Neuronal stem cell (in vitro differentiated cells): ENCODE results near the gene STARD8.
A peak's percentile ranks its signal among the peaks of the same experiment; 100 is the strongest.

ENCODE experiments used
- DNase-seq: peaks from one replicate; pipeline ENCODE4 v3.0.0-alpha.2; 2013; ENCODE audit warnings: low spot score
- H2AFZ ChIP-seq: one replicate; pipeline ENCODE4 v1.6.1; 2013; ENCODE audit warnings: mild to moderate bottlenecking, low read length, inconsistent platforms
- H2AK5ac ChIP-seq: 2 replicates; pipeline ENCODE4 v1.6.1; 2013; ENCODE audit warnings: low read depth, mild to moderate bottlenecking, inconsistent platforms, low read length, moderate library complexity, mixed read lengths
- H2BK120ac ChIP-seq: 2 replicates; pipeline ENCODE4 v1.6.1; 2013; ENCODE audit warnings: low read depth, mild to moderate bottlenecking, inconsistent platforms, low read length, moderate library complexity, mixed read lengths
- H2BK12ac ChIP-seq: one replicate; pipeline ENCODE4 v1.6.1; 2013; ENCODE audit warnings: low read length, inconsistent platforms
- H2BK15ac ChIP-seq: 2 replicates; pipeline ENCODE4 v1.6.1; 2013; ENCODE audit warnings: mild to moderate bottlenecking, low read length, inconsistent platforms, mixed read lengths
- H2BK5ac ChIP-seq: one replicate; pipeline ENCODE4 v1.6.1; 2013; ENCODE audit warnings: inconsistent platforms, mild to moderate bottlenecking, low read length, moderate library complexity
- H3K14ac ChIP-seq: one replicate; pipeline ENCODE4 v1.6.1; 2013; ENCODE audit warnings: low read length, inconsistent platforms
- H3K18ac ChIP-seq: 2 replicates; pipeline ENCODE4 v1.6.1; 2013; ENCODE audit warnings: low read length, inconsistent platforms
- H3K23ac ChIP-seq: 2 replicates; pipeline ENCODE4 v1.6.1; 2013; ENCODE audit warnings: low read depth, mild to moderate bottlenecking, mixed read lengths, low read length, inconsistent platforms; ENCODE audit not compliant: poor library complexity
- H3K27ac ChIP-seq: replicated peaks from 3 replicates; pipeline ENCODE4 v1.5.1; 2013; ENCODE audit warnings: low read length, inconsistent platforms
- H3K27me3 ChIP-seq, 3 experiments: 2 replicates each; pipeline ENCODE4 v1.6.1; 2013; ENCODE audit warnings: low read length in 3 of 3, mild to moderate bottlenecking in 2 of 3, inconsistent platforms in 1 of 3, low read depth in 1 of 3, mixed read lengths in 1 of 3, moderate library complexity in 1 of 3; ENCODE audit not compliant: control insufficient read depth in 3 of 3, insufficient read depth in 3 of 3
- H3K36me3 ChIP-seq, 2 donors: replicated peaks in 1 of 2; 2 replicates each; pipeline ENCODE4 v1.6.1; 2013; ENCODE audit warnings: low read length in 2 of 2; ENCODE audit not compliant: control insufficient read depth in 2 of 2, insufficient read depth in 2 of 2
- H3K4ac ChIP-seq: 2 replicates; pipeline ENCODE4 v1.6.1; 2013; ENCODE audit warnings: inconsistent platforms, mild to moderate bottlenecking, low read length, moderate library complexity
- H3K4me1 ChIP-seq, 2 donors: 1 replicate in 1 of 2; 2 replicates in 1 of 2; pipeline ENCODE4 v1.6.1; 2013; ENCODE audit warnings: low read length in 2 of 2, low read depth in 1 of 2; ENCODE audit not compliant: control insufficient read depth in 2 of 2, insufficient read depth in 1 of 2
- H3K4me2 ChIP-seq: one replicate; pipeline ENCODE4 v1.6.1; 2013; ENCODE audit warnings: mild to moderate bottlenecking, low read length, inconsistent platforms; ENCODE audit not compliant: insufficient read depth, poor library complexity, severe bottlenecking
- H3K4me3 ChIP-seq, 2 donors: 2 replicates each; pipeline ENCODE4 v1.5.1; 2013; ENCODE audit warnings: low read length in 2 of 2, mild to moderate bottlenecking in 2 of 2, inconsistent platforms in 1 of 2, moderate library complexity in 1 of 2
- H3K79me1 ChIP-seq: one replicate; pipeline ENCODE4 v1.6.1; 2013; ENCODE audit warnings: low read depth, mild to moderate bottlenecking, inconsistent platforms, low read length, moderate library complexity
- H3K9ac ChIP-seq: one replicate; pipeline ENCODE4 v1.6.1; 2013; ENCODE audit warnings: mild to moderate bottlenecking, low read depth, low read length, inconsistent platforms; ENCODE audit not compliant: poor library complexity
- H3K9me3 ChIP-seq, 2 donors: replicated peaks in 1 of 2; 2 replicates each; pipeline versions ENCODE3 to v1.6.1; 2013; ENCODE audit warnings: low read length in 2 of 2, mild to moderate bottlenecking in 2 of 2, inconsistent platforms in 1 of 2, low read depth in 1 of 2, mixed read lengths in 1 of 2, moderate library complexity in 1 of 2; ENCODE audit not compliant: control insufficient read depth in 2 of 2, insufficient read depth in 1 of 2
- H4K8ac ChIP-seq: one replicate; pipeline ENCODE4 v1.6.1; 2013; ENCODE audit warnings: low read depth, mild to moderate bottlenecking, inconsistent platforms, low read length, moderate library complexity
- H4K91ac ChIP-seq: one replicate; pipeline ENCODE4 v1.6.1; 2013; ENCODE audit warnings: low read length, low read depth, mild to moderate bottlenecking, inconsistent platforms; ENCODE audit not compliant: poor library complexity
- WGBS, 2 donors: extraction: QIAGEN DNeasy Blood & Tissue Kit; methylation state at CpG; one replicate each; pipeline ENCODE4 v1.1.7; 2013; ENCODE audit warnings: missing lambda C conversion rate in 2 of 2, mixed read lengths in 1 of 2; ENCODE audit not compliant: insufficient read length in 2 of 2, insufficient replicate concordance in 1 of 2; ENCODE audit errors: extremely low coverage in 2 of 2; 5-methylcytosine and 5-hydroxymethylcytosine counted together

Gene STARD8

DNA sequence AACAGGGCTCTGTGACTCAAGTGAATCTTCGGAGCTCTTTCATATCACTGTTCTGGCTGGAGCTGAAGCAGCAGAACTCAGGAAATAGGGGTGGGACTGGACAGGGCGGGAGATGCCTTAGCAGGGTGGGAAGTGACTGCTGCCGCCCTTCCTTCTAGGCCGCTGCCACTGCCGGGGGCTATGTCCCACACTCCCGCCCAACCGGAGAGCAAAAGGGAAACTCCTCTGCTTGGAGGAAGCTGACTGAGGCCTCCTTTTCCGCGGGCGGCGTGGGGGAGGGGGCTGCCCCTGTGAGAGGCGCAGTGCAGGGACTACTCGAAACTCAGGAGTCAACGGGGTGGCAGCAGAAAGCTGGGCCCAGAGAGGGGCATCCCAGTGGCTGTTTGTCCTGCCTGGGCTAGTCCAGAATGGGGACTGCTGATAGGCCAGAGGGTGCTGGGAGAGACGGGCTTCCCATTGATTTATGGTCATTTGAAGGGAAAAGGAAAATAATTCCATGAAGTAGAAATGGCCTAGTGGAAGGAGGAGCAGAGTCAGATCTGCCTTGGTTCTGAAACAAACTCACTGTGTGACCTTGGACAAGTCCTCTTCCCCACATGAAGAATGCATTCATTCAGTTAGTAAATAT lies 36.9 kb downstream of the STARD8 start:
- Histone ChIP-seq H4K8ac (no peak overlapping the region), H3K27ac (no peak overlapping the region), H3K36me3 (no peaks in the 10 kb centered on the region), H2AK5ac (no peak overlapping the region), H2BK5ac (no peak overlapping the region), H2BK120ac (no peak overlapping the region), H3K4ac (no peak overlapping the region), H3K23ac (no peak overlapping the region), H4K91ac (no peak overlapping the region), H3K14ac (no peak overlapping the region), H3K79me1 (no peaks in the 10 kb centered on the region), H3K4me2 (no peak overlapping the region), H2BK15ac (no peak overlapping the region), H3K4me3 (no peak overlapping the region), H3K9me3 (no peaks in the 10 kb centered on the region), H2BK12ac (no peak overlapping the region), H3K27me3 (peaks cover 0 to 11% (median 0%) of the 10 kb centered on the region in 3 experiments), H2AFZ (peak overlapping the region; percentile 24), H3K9ac (no peak overlapping the region), H3K4me1 (peaks cover 0 to 7% of the 10 kb centered on the region in 2 donors), H3K18ac (no peak overlapping the region)
- WGBS, 2 donors: no CpG with 5 or more reads among the region's 15 CpGs
- DNase-seq: no peak

DNA sequence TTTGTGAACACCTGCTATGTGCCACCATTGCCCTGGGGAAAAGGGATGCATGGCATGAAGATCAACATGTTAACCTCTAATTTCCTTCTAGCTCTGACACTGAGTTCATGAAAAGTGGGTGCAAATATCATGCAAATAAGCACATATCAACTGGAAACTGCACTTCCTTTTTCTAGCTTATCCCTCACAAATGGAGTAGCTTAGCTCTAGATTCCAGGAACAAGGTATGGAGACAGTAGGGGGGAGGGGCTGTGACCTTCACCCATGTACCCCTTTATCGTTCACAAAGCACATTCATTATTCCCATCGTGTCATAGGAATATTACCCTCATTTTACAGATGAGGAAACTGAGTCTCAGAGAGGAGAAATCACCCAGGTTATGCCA lies 37.4 kb downstream of the STARD8 start:
- Histone ChIP-seq H3K23ac (no peak overlapping the region), H3K4me3 (no peak overlapping the region), H2BK12ac (no peak overlapping the region), H3K27ac (no peak overlapping the region), H3K9me3 (no peaks in the 10 kb centered on the region), H3K14ac (no peak overlapping the region), H3K4me1 (peaks cover 0 to 7% of the 10 kb centered on the region in 2 donors), H3K18ac (no peak overlapping the region), H4K91ac (no peak overlapping the region), H2BK15ac (no peak overlapping the region), H4K8ac (no peak overlapping the region), H3K27me3 (peaks cover 0 to 11% (median 0%) of the 10 kb centered on the region in 3 experiments), H2AFZ (no peak overlapping the region), H2BK5ac (no peak overlapping the region), H3K4me2 (no peak overlapping the region), H3K79me1 (no peaks in the 10 kb centered on the region), H3K4ac (no peak overlapping the region), H2AK5ac (no peak overlapping the region), H3K9ac (no peak overlapping the region), H3K36me3 (no peaks in the 10 kb centered on the region), H2BK120ac (no peak overlapping the region)
- WGBS, 2 donors: no CpG with 5 or more reads among the region's 2 CpGs
- DNase-seq: no peak

DNA sequence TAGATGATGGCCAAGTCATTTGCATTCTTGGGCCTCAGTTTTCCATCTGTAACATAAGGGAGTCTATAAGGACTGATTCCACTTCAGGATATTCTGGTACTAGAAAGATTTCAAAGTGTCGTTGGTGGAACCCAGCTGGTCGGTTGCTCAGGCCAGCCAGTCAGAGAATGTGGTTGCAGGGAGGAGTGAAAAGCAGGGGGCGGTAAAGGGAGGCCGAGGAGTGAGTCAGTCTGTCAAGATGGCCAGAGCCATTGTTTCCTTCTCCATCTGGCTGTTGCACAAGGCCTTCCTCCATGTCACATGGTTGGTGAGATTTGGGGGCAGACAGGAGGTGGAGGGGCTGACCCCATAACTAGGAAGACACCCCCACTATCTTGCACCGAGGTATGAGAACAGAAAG lies 38.2 kb downstream of the STARD8 start:
- Histone ChIP-seq H3K4me1 (peaks cover 0 to 7% of the 10 kb centered on the region in 2 donors), H2BK15ac (no peak overlapping the region), H3K27ac (no peak overlapping the region), H3K18ac (no peak overlapping the region), H3K36me3 (no peaks in the 10 kb centered on the region), H2BK120ac (no peak overlapping the region), H3K79me1 (no peaks in the 10 kb centered on the region), H3K23ac (no peak overlapping the region), H2AFZ (peak overlapping the region; percentile 72), H3K9me3 (no peaks in the 10 kb centered on the region), H4K8ac (no peak overlapping the region), H3K4ac (no peak overlapping the region), H3K9ac (no peak overlapping the region), H3K4me2 (no peak overlapping the region), H4K91ac (no peak overlapping the region), H3K27me3 (peaks cover 0 to 11% (median 0%) of the 10 kb centered on the region in 3 experiments), H3K4me3 (no peak overlapping the region), H2BK5ac (no peak overlapping the region), H3K14ac (no peak overlapping the region), H2BK12ac (no peak overlapping the region), H2AK5ac (no peak overlapping the region)
- no peak for DNase-seq
- no CpG with 5 or more reads among the region's 5 CpGs for WGBS, 2 donors

DNA sequence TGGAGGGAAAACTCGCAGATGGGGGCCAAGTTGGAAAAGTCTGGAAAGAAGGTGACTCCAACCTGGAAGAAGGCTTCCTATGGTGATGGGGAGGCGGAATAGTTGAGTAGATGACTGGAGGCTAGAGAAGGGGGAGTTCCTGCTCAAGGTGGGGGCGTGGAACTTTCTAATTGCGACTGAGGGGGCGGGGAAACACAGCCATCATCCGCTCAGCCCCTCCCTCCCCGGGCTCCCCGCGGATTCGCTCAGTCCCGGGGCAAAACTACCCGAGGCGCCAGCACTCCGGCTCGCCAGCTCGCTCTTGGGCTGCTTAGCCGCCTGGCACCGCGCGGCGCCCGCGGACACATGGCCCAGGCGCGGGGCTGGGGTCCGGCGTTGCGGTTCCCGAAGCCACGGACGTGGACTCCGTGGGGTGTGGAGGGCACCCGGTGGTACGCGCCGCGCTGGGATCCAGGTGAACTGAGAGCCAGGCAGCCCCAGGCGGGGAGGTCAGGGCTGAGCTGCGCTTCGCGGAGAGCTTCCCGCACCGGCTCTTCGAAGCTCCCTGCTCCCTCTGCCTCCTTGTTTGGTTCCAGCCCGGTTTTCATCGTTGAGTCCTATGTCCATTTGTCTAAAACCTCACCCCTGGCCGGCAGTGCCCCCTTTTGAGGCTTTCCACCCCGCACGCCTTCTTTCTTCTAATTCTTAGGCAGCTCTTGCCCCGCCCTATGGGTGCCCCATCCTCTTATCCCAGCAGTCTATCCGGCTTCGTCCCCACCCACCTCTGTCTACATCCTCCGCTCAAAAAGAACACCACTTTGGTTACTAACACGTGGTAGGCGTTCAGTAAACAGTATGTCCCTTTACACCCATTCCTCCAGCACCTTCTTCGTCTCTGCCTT lies 38.9 kb downstream of the STARD8 start:
- no peak for DNase-seq
- H2BK120ac ChIP-seq: no peak overlapping the region
- H2BK15ac ChIP-seq: no peak overlapping the region
- H3K27ac ChIP-seq: no peak overlapping the region
- no peak overlapping the region for H2BK12ac ChIP-seq
- no peak overlapping the region for H3K4ac ChIP-seq
- peaks cover 0 to 15% (median 0%) of the 10 kb centered on the region in 3 experiments for H3K27me3 ChIP-seq
- H3K79me1 ChIP-seq: no peaks in the 10 kb centered on the region
- peak overlapping the region; percentile 72 for H2AFZ ChIP-seq
- H3K4me3 ChIP-seq: peak overlapping the region in 1 of 2 donors; percentile 75
- no peak overlapping the region for H3K14ac ChIP-seq
- H3K36me3 ChIP-seq: no peaks in the 10 kb centered on the region
- peaks cover 0 to 7% of the 10 kb centered on the region in 2 donors for H3K4me1 ChIP-seq
- peak overlapping the region; percentile 67 for H3K18ac ChIP-seq
- no CpG with 5 or more reads among the region's 56 CpGs for WGBS, 2 donors
- H3K9ac ChIP-seq: peak overlapping the region; percentile 51
- H3K9me3 ChIP-seq: no peaks in the 10 kb centered on the region
- H4K91ac ChIP-seq: no peak overlapping the region
- no peak overlapping the region for H2AK5ac ChIP-seq
- peak overlapping the region; percentile 52 for H3K4me2 ChIP-seq
- no peak overlapping the region for H3K23ac ChIP-seq
- no peak overlapping the region for H4K8ac ChIP-seq
- H2BK5ac ChIP-seq: no peak overlapping the region
